A172 (cell line): ENCODE measurements around the gene ATN1. TPM values are rescaled to one million over a fixed set of nuclear protein-coding genes. Genes with fewer than 3 reads are reported as not detected.
A peak's percentile ranks its signal among the peaks of the same experiment; 100 is the strongest.
"Not testable (repeated sequence)": the region's sequence is repeated elsewhere in the genome, so short reads cannot be mapped to it uniquely, and the experiment has no call there.

ENCODE experiments used
- DNase-seq: peaks from one replicate; pipeline ENCODE4 v3.0.0-alpha.2; 2015; ENCODE audit warnings: low spot score
- total RNA-seq: library from RNA; depleted of rRNA; stranded (reverse); fragments of >200 nt; shearing (Covaris generic); gene quantifications from 2 replicates; pipeline ENCODE4 v1.2.3, GENCODE V29; 2014

Gene ATN1
- total RNA-seq, 1 experiment from 2014 or later = 6.6 TPM

DNA sequence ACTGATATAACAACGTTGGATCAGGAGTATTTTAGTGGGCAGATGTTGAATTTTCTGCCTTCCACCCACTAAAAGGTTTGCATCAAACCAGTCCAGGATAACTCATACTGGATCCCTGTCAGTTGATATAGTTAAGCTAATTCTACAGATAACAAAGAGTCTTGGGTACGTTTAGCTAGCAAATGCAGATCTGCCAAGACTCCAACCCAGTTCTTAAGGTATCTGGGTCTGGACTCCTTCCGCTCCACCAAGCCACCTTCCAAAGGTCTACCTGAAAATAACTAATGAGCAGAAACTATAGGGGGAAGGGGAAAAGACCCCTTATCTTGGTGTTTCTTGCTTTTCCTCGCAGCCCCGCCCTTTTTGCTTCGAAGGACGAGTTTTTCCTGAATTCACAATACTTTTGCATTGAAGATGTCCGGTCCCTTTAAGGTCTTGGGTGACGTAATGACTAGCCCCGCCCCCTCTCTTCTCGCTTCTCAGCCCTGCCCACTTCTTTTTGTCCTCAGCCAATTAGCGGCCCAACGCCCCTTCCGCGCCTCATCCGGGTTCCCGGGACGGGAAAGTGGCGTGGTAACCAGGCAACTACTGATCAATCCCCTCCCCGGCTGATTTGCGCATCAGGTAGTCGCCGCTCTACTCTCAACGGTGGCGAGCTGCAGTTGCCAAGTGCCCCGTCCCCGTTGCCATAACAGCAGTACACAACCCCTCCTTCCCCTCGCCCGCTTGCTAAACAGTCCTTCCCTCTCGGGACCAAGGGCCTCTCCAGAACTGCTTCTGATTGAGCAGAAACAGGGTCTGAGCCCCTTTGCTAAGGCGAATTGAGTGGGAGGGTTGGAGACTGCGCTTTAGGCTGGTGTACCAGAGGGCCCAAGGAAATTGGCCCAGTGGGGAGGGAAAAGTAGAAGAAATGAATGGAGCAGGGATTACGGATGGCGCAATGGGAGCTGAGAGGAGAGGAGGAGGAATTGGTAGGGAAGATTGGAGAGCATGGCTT, 23.2 kb upstream of the ATN1 start, which contains the start of gene LRRC23:
LRRC23 (plus strand) TSS at position 543 of the 997 bp plus-strand sequence. CDS start 812 bp downstream, outside the sequence.
- peak; percentile 83 for DNase-seq

DNA sequence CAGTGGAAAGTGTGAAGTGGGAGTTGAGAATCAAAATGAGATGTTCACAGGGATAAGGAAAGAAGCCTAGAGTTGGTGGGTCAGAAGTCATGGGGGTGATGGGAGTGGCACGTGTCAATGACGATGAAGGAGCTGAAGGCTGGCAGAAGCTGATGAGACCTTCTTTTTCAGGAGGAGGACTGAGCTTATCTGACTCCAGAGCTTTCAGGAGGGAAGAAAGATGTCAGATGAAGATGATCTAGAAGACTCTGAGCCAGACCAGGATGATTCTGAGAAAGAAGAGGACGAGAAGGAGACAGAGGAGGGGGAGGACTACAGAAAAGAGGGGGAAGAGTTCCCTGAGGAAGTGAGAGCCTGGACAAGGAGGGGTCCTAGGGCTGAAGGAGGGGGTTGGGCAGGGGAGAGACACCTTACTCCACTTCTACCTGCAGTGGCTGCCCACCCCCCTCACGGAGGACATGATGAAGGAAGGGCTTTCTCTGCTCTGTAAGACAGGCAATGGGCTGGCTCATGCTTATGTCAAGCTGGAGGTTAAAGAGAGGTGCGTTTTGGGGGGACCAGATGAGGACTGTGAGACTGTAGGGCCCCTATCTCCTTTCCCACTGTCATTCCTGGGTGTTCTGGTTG, 22.2 kb upstream of the ATN1 start:
- no peak for DNase-seq

DNA sequence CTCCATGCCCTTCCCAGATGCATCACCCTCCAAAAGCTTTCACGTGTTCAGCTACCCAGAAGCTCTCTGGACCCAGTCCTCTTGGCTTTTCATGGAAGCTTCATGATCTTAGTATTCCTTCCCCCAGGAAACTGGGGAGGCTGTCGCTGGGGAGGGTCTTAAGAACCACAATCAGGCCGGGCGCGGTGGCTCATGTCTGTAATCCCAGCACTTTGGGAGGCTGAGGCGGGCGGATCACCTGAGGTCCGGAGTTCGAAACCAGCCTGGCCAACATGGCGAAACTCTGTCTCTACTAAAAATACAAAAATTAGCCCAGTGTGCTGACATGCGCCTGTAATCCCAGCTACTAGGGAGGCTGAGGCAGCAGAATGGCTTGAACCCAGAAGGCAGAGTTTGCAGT, 19.6 kb upstream of the ATN1 start:
- DNase-seq = not testable (repeated sequence)

DNA sequence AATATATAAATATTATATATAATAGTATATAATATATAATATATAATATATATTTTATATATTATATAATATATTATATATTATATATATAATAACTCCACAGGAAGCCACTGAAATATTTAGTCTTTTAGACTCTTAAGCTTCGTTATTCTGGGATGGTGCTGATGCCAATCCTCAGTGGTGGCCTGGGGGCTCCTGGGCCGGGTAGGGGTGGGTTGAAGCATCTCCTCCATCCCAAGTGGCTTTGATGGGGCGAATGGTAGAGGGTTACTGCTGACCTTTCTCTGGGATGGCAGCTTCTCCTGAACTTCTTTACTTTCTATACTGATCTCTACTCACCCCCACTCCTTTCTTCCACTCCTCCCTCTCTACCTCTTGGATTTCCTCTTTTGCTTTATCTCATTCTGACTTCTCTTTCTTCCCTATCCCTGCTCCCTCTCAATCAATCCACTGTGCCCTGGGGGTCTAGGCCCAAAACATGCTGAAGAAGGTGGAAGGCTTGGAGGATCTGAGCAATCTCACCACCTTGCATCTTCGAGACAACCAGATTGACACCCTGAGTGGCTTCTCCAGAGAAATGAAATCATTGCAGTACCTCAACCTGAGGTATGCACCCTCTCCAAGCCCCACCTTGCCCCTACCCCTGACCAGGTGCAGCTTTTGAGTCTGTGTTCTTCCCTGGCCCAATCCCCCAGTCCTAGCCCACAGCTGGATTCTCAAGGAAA, 18.2 kb upstream of the ATN1 start:
- no peak for DNase-seq

DNA sequence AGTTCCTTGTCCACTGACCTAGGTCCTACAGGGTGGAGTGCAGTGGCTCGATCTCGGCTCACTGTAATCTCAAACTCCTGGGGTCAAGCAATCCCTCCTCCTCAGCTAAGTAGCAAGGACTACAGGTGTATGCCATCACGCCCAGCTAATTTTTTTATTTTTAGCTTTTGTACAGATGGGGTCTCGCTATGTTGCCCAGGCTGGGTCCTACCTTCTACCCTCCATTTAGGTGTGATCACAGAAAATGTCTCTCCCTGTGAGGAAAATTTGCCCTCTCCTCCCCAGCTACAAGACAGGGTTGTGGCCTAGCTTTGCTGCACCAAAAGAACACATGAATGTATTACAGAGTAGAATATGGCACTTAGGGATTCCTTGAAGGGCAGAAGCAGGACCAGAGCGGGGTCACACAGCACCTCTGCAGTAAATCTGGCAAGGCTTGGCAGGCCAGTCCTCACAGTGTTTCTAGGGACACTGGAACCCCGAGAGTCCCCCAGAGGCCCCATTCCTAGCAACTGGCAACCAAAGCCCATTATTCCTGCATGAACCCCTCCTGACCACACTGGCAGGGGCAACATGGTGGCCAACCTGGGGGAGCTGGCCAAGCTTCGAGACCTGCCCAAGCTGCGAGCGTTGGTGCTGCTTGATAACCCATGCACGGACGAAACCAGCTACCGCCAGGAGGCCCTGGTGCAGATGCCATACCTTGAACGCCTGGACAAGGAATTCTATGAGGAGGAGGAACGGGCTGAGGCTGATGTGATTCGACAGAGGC, 15.4 kb upstream of the ATN1 start:
- no peak for DNase-seq

DNA sequence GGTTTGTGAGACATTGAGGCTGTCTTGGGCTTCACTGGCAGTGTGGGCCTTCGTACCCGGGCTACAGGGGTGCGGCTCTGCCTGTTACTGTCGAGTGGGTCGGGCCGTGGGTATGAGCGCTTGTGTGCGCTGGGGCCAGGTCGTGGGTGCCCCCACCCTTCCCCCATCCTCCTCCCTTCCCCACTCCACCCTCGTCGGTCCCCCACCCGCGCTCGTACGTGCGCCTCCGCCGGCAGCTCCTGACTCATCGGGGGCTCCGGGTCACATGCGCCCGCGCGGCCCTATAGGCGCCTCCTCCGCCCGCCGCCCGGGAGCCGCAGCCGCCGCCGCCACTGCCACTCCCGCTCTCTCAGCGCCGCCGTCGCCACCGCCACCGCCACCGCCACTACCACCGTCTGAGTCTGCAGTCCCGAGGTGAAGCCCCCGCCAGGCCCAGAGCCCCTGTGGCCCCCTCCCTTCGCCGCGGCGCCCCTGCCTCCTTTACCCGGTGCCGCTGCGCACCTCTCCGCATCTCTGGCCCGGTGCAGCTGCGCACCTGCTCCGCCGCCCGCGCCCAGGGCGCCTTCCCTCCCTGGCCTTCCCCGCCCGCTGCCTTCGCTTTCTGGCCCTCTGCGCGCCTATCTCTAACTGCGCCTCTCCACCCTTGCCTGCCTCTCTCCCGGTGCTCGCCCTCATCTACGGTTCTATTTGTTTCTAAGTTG, 13.4 kb upstream of the ATN1 start, which contains the start of gene ENO2:
ENO2 (plus strand) TSS at position 335 of the 701 bp plus-strand sequence. CDS start 1,253 bp downstream, outside the sequence.
- no peak for DNase-seq

DNA sequence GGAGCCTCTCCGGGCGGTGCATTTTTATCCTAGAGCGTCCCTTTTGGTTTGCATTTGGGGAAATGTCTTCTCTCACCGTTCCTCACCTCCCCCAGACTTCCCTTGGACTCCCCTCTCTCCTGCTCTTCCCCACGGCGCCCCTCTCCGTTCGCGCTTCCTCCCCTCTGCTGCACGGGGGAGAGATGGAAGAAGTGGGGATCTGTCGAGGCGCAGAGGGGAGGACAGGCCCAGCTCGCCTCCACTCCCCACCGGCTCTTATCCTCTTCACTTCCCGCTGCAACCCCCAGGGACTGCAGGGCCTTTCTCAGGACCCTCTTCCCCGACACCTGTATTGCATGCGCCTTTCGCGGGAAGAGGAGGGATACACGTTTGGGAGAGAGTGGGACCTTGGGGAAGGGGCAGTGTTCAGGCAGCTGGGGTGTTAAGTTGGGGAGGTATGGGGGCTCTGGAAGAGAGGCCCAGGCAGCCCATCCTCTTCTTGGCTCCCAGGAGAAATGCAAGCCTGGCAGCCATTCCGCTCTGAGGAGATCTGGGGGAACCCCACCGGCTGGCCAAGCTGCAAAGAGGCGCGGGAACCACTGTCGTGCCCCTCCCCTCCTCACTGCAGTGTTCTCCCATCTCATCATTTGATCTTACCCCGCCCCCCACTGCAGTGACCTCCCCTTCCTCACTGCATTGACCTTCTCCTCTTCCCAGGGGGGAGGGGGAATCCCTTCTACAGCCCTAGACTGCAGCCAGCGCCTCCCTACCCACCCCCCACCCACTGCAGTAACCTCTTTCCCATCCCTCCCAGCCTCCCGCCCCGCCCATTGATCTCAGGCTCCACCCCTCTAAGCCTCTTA, 12.6 kb upstream of the ATN1 start:
- DNase-seq = no peak

DNA sequence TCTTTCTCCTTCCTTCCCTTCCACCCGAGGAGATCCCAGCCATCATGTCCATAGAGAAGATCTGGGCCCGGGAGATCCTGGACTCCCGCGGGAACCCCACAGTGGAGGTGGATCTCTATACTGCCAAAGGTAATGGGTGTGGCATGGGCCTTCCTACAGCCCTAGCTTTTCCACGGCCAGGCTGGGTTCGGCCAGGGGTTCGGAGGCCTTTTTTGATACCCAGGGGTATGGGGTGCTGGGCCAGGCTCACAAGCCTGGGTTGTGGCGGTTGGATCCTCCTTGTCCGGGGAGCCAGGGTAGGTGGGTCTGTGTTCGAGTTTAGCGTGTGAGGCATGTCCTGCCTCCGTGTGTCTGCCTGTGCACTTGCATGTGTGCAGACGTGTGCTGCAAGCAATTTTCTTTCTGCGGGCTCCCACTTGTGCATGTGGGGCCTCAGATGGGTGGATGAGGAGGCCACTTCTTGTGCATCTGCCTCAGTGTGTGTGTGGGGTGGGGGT, 11.9 kb upstream of the ATN1 start:
- DNase-seq = no peak

DNA sequence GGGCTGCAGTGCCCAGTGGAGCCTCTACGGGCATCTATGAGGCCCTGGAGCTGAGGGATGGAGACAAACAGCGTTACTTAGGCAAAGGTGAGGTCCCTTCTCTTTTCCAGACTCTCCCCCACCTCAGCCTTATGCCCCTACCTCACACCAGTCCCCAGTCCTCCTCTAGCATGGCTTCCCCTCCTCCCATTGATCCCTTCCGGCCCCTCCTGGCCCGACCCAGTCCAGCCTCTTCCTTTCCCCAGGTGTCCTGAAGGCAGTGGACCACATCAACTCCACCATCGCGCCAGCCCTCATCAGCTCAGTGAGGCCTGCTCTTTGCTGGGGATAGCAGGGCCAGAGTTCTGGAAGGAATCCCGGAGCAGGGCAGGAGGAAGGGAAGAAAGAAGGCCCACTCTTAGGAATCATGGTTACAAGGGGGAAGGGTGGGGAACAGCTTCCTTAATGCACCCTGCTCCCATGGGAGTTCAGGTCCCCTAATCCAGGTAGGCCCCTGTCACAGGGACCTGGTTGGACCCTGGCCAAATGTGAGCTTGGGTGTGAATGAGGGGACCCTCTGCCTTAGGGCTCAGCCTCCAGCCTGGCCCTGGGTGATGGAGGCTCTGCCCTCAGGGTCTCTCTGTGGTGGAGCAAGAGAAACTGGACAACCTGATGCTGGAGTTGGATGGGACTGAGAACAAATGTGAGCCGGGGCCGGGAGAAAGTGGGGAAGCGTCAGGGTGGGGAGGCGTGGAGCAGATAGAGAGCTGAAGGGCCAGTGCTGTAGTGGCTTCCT, 11.1 kb upstream of the ATN1 start:
- DNase-seq = no peak

DNA sequence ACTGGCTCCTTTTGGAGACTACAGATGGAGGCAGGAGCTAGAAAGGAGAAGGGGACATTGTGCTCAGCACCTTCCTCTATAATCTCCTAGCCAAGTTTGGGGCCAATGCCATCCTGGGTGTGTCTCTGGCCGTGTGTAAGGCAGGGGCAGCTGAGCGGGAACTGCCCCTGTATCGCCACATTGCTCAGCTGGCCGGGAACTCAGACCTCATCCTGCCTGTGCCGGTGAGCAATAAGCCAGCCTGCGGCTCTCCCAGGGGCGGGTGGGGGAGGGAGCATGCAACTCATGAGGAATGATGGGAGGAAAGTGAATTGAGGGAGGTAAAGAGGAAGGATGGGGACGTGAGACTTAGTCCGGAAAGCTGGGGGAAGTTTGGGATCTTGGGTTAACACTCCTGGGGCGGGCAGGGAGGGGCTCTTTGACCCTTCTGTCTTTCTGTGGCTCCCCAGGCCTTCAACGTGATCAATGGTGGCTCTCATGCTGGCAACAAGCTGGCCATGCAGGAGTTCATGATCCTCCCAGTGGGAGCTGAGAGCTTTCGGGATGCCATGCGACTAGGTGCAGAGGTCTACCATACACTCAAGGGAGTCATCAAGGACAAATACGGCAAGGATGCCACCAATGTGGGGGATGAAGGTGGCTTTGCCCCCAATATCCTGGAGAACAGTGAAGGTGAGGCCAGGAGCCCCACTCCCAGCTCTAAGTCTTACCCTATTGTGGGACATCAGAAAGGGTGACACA, 10.1 kb upstream of the ATN1 start:
- no peak for DNase-seq

DNA sequence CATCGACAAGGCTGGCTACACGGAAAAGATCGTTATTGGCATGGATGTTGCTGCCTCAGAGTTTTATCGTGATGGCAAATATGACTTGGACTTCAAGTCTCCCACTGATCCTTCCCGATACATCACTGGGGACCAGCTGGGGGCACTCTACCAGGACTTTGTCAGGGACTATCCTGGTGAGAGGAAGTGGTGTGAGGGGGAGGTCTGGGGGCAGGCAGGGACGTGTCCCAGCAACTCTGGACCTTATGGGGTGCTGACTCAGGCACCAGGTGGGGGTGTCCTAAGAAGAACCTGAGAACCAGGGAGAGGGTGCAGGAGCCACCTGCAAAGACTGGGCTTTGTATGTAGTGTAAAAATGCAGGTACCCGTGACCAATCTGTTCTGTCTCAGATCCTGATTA, 8.2 kb upstream of the ATN1 start:
- no peak for DNase-seq

DNA sequence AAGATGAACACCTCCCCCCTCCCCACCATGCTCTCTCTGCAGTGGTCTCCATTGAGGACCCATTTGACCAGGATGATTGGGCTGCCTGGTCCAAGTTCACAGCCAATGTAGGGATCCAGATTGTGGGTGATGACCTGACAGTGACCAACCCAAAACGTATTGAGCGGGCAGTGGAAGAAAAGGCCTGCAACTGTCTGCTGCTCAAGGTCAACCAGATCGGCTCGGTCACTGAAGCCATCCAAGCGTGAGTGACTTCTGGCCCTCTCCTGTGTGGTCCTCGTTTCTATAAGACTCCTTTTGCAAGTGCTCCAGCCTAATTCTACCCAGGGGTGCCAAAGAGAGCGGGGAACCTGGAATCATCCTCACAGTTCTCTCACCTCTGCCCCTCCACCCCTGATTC, 6.2 kb upstream of the ATN1 start:
- no peak for DNase-seq

DNA sequence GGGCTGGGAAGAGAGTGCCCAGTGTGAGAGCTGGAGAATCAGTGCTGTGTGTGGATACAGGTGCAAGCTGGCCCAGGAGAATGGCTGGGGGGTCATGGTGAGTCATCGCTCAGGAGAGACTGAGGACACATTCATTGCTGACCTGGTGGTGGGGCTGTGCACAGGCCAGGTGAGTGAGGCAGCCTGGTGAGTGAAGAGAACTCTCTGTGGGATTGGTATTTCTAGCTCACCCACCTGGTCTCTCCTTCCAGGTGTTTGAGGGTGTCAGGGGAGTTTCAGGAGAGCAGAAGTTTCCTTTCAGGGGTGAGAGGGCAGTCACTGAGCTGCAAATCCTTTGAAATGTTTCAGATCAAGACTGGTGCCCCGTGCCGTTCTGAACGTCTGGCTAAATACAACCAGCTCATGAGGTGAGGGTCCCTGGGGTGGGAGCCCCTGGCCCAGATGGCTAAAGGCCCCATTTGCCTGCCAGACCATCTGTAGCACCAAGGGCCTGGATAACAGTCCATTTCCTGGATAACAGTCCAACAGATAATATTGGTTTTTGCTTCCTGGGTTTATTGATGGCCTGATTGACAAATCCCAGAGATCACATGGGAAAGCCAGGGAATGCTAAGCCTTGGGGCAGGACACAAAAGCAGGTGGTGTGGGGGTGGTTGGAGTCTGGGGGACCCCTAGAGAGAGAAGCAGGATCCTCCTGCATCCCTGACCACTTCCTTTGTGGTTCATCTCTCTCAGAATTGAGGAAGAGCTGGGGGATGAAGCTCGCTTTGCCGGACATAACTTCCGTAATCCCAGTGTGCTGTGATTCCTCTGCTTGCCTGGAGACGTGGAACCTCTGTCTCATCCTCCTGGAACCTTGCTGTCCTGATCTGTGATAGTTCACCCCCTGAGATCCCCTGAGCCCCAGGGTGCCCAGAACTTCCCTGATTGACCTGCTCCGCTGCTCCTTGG, 5.5 kb upstream of the ATN1 start:
- DNase-seq = no peak

DNA sequence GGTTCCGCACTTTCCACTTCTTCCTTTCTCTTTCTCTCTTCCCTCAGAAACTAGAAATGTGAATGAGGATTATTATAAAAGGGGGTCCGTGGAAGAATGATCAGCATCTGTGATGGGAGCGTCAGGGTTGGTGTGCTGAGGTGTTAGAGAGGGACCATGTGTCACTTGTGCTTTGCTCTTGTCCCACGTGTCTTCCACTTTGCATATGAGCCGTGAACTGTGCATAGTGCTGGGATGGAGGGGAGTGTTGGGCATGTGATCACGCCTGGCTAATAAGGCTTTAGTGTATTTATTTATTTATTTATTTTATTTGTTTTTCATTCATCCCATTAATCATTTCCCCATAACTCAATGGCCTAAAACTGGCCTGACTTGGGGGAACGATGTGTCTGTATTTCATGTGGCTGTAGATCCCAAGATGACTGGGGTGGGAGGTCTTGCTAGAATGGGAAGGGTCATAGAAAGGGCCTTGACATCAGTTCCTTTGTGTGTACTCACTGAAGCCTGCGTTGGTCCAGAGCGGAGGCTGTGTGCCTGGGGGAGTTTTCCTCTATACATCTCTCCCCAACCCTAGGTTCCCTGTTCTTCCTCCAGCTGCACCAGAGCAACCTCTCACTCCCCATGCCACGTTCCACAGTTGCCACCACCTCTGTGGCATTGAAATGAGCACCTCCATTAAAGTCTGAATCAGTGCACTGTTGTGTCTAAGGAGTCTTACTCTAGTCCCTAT, 4.6 kb upstream of the ATN1 start:
- DNase-seq = no peak

DNA sequence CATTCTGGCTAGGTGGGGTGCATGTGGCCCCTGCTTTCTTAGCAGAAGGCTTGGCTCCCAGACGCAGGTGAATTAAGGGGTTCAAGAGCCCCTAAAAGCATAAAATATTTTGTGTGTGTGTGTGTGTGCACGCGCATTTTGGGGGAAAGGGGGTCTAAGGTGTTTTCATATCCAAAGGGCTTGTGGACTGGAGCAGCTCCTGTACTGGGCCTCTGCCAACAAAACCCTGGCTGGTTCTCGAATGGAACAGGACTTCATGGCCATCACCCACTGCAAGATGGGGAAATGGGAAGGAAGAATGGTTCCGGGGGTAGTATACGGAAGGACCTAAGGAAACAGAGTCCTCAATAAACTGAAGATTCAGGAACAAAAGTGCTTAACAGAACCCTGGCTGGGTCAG, 3.9 kb upstream of the ATN1 start:
- DNase-seq = no peak

DNA sequence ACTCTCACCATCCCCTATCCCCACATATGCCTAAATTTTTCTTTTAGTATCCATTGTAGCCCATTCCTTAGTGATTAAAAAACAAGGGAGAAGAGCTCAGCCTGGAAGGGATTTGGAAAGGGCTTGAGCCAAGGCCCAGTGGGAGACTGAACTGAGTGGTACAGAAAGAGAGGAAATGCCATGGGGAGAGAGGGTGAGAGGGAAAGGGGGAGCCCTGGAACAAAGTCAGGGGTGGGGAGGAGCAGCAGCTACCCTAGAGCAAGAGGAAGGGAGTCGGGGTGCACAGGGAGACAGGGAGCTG, 2.6 kb upstream of the ATN1 start:
- DNase-seq = no peak
